Measurements from ENCODE around the gene C1orf141.

Gene C1orf141

GRCh38 chr1:67100833-67101232 lies 33.9 kb downstream of the C1orf141 start:
- H3K4me3 ChIP-seq (ENCODE audit: low read length): no peak overlapping the region
- DNase-seq (ENCODE audit: low read depth): no peak
- TF ChIP-seq, protein P1, sequence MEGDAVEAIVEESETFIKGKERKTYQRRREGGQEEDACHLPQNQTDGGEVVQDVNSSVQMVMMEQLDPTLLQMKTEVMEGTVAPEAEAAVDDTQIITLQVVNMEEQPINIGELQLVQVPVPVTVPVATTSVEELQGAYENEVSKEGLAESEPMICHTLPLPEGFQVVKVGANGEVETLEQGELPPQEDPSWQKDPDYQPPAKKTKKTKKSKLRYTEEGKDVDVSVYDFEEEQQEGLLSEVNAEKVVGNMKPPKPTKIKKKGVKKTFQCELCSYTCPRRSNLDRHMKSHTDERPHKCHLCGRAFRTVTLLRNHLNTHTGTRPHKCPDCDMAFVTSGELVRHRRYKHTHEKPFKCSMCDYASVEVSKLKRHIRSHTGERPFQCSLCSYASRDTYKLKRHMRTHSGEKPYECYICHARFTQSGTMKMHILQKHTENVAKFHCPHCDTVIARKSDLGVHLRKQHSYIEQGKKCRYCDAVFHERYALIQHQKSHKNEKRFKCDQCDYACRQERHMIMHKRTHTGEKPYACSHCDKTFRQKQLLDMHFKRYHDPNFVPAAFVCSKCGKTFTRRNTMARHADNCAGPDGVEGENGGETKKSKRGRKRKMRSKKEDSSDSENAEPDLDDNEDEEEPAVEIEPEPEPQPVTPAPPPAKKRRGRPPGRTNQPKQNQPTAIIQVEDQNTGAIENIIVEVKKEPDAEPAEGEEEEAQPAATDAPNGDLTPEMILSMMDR (IDR thresholded peaks at IDR 0.05; ENCODE audit: insufficient read depth, low read depth, low read length, missing control alignments): no peak

GRCh38 chr1:67097305-67097704 lies 37.5 kb downstream of the C1orf141 start:
- no peak for DNase-seq (ENCODE audit: low read depth)
- TF ChIP-seq, protein P1 (IDR thresholded peaks at IDR 0.05; ENCODE audit: insufficient read depth, low read depth, low read length, missing control alignments): no peak
- H3K4me3 ChIP-seq (ENCODE audit: low read length): no peak overlapping the region

DNA sequence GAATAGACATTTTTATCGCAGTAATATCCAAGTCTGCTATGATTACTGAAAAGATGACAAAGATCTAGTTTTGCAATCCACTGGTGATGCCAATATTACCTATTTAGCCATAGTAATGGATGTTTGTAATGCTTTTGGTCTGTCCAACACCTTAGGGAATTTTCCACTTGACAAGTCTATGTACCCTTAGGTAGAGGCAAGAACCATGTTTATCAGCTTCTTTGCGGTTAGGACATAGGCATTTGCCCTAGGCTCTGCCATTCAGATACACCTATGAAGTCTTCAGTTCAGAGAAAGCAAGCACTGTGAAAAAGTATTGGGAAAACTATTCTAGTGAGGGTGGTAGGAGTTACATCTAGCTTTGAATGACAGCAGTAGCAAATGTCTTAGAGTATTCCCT lies 40.6 kb downstream of the C1orf141 start:
- DNase-seq (ENCODE audit: low read depth): peak; percentile 49
- TF ChIP-seq, protein P1 (IDR thresholded peaks at IDR 0.05; ENCODE audit: insufficient read depth, low read depth, low read length, missing control alignments): no peak
- H3K4me3 ChIP-seq (ENCODE audit: low read length): no peak overlapping the region

GRCh38 chr1:67089685-67090208 lies 45.0 kb downstream of the C1orf141 start:
- TF ChIP-seq, protein P1 (IDR thresholded peaks at IDR 0.05; ENCODE audit: insufficient read depth, low read depth, low read length, missing control alignments): no peak
- H3K4me3 ChIP-seq (ENCODE audit: low read length): no peak overlapping the region
- DNase-seq (ENCODE audit: low read depth): no peak

DNA sequence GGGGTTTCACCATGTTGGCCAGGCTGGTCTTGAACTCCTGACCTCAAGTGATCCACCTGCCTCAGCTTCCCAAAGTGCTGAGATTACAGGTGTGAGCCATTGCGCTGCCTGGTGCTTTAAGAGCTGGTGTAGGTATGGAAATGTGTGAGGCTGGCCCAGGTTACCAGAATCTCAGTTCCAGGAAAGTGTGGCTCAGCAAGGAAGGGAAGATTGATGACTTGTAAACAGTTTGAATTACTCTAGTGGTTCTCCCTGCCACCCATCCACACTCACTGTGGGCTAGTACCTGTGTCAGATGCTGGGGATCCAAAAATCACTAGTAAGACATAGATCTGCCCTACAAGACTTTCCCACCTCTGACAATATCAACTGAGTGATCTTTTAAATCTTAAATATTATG lies 46.3 kb downstream of the C1orf141 start:
- TF ChIP-seq, protein P1 (IDR thresholded peaks at IDR 0.05; ENCODE audit: insufficient read depth, low read depth, low read length, missing control alignments): no peak
- DNase-seq (ENCODE audit: low read depth): no peak
- H3K4me3 ChIP-seq (ENCODE audit: low read length): no peak overlapping the region

GRCh38 chr1:67085326-67085725 lies 49.4 kb downstream of the C1orf141 start:
- DNase-seq (ENCODE audit: low read depth): no peak
- no peak overlapping the region for H3K4me3 ChIP-seq (ENCODE audit: low read length)
- TF ChIP-seq, protein P1 (IDR thresholded peaks at IDR 0.05; ENCODE audit: insufficient read depth, low read depth, low read length, missing control alignments): no peak

GRCh38 chr1:67084765-67085318 lies 49.9 kb downstream of the C1orf141 start:
- DNase-seq (ENCODE audit: low read depth): no peak
- TF ChIP-seq, protein P1 (IDR thresholded peaks at IDR 0.05; ENCODE audit: insufficient read depth, low read depth, low read length, missing control alignments): no peak
- no peak overlapping the region for H3K4me3 ChIP-seq (ENCODE audit: low read length)

Data from epithelial cell of esophagus (primary cell).